Measurements from ENCODE around the gene OR10S1.

Gene OR10S1

GRCh38 chr11:124012697-124013096, 35.1 kb upstream of the OR10S1 start, which contains the start of gene OR10G4:
Gene OR10G4, plus strand, starts transcription at chr11:124012997. Its CDS starts 2,578 bp downstream, at chr11:124015575.
- Histone ChIP-seq H3K9me2 (ENCODE audit: low read depth, low read length) (no peaks in the 10 kb centered on the region), H3K36me3 (ENCODE audit: insufficient read depth, low read length) (no peaks in the 10 kb centered on the region), H3K4me3 (ENCODE audit: low read depth, low read length, poor library complexity, severe bottlenecking) (no peak within 1 kb of the TSS), H3K4me2 (ENCODE audit: low read length) (no peak within 1 kb of the TSS), H3K4me1 (ENCODE audit: insufficient read depth, low read length, severe bottlenecking) (no peaks in the 10 kb centered on the region), H3K27me3 (ENCODE audit: insufficient read depth, low read length) (no peaks in the 10 kb centered on the region), H3K9me3 (ENCODE audit: low read length) (no peaks in the 10 kb centered on the region), H3K79me2 (ENCODE audit: insufficient read depth, low read length) (no peaks in the 10 kb centered on the region), H3K27ac (ENCODE audit: low read depth, low read length, poor library complexity, severe bottlenecking) (no peak within 1 kb of the TSS), H4K20me1 (ENCODE audit: insufficient read depth, low read length) (no peaks in the 10 kb centered on the region), H2AFZ (ENCODE audit: low read length) (no peak within 1 kb of the TSS), H3K9ac (ENCODE audit: low read length) (no peak within 1 kb of the TSS), H3F3A (ENCODE audit: insufficient read depth, low read length) (no peaks in the 10 kb centered on the region)
- TF ChIP-seq CTCF (IDR thresholded peaks at IDR 0.05; ENCODE audit: low read length), result no peak
- no peak for TF ChIP-seq EZH2 (IDR thresholded peaks at IDR 0.05; ENCODE audit: borderline replicate concordance, low read length)

- H3K27me3 ChIP-seq (ENCODE audit: insufficient read depth, low read length), result no peaks in the 10 kb centered on the region
- no peak within 1 kb of the TSS for H3K4me2 ChIP-seq (ENCODE audit: low read length)
- TF ChIP-seq EZH2 (IDR thresholded peaks at IDR 0.05; ENCODE audit: borderline replicate concordance, low read length) (no peak), CTCF (IDR thresholded peaks at IDR 0.05; ENCODE audit: low read length) (no peak)
- no peak within 1 kb of the TSS for H2AFZ ChIP-seq (ENCODE audit: low read length)
- no peaks in the 10 kb centered on the region for H3K9me3 ChIP-seq (ENCODE audit: low read length)
- no peaks in the 10 kb centered on the region for H3K36me3 ChIP-seq (ENCODE audit: insufficient read depth, low read length)
- H4K20me1 ChIP-seq (ENCODE audit: insufficient read depth, low read length), result no peaks in the 10 kb centered on the region
- H3K9ac ChIP-seq (ENCODE audit: low read length), result no peak within 1 kb of the TSS
- H3K27ac ChIP-seq (ENCODE audit: low read depth, low read length, poor library complexity, severe bottlenecking), result no peak within 1 kb of the TSS
- H3K4me1 ChIP-seq (ENCODE audit: insufficient read depth, low read length, severe bottlenecking), result no peaks in the 10 kb centered on the region
- H3K4me3 ChIP-seq (ENCODE audit: low read depth, low read length, poor library complexity, severe bottlenecking), result no peak within 1 kb of the TSS
- H3F3A ChIP-seq (ENCODE audit: insufficient read depth, low read length), result no peaks in the 10 kb centered on the region
- no peaks in the 10 kb centered on the region for H3K79me2 ChIP-seq (ENCODE audit: insufficient read depth, low read length)
- no peaks in the 10 kb centered on the region for H3K9me2 ChIP-seq (ENCODE audit: low read depth, low read length)
Observed at GRCh38 chr11:123995119-123995518, 17.5 kb upstream of the OR10S1 start, which contains the start of gene OR10G6. Gene OR10G6, minus strand, starts transcription at chr11:123995161. Its CDS starts 0 bp downstream, at chr11:123995161.

- H3K36me3 ChIP-seq (ENCODE audit: insufficient read depth, low read length), result no peaks in the 10 kb centered on the region
- H3F3A ChIP-seq (ENCODE audit: insufficient read depth, low read length), result no peaks in the 10 kb centered on the region
- no peak overlapping the region for H3K27ac ChIP-seq (ENCODE audit: low read depth, low read length, poor library complexity, severe bottlenecking)
- no peaks in the 10 kb centered on the region for H3K9me3 ChIP-seq (ENCODE audit: low read length)
- TF ChIP-seq EZH2 (IDR thresholded peaks at IDR 0.05; ENCODE audit: borderline replicate concordance, low read length) (no peak), CTCF (IDR thresholded peaks at IDR 0.05; ENCODE audit: low read length) (no peak)
- H3K4me3 ChIP-seq (ENCODE audit: low read depth, low read length, poor library complexity, severe bottlenecking), result no peak overlapping the region
- H2AFZ ChIP-seq (ENCODE audit: low read length), result no peak overlapping the region
- H4K20me1 ChIP-seq (ENCODE audit: insufficient read depth, low read length), result no peaks in the 10 kb centered on the region
- H3K79me2 ChIP-seq (ENCODE audit: insufficient read depth, low read length), result no peaks in the 10 kb centered on the region
- no peaks in the 10 kb centered on the region for H3K27me3 ChIP-seq (ENCODE audit: insufficient read depth, low read length)
- no peaks in the 10 kb centered on the region for H3K9me2 ChIP-seq (ENCODE audit: low read depth, low read length)
- no peak overlapping the region for H3K4me2 ChIP-seq (ENCODE audit: low read length)
- no peak overlapping the region for H3K9ac ChIP-seq (ENCODE audit: low read length)
- H3K4me1 ChIP-seq (ENCODE audit: insufficient read depth, low read length, severe bottlenecking), result no peaks in the 10 kb centered on the region
Observed at GRCh38 chr11:123979311-123979710, 1.7 kb upstream of the OR10S1 start.
